ENCODE measurements around the gene ZNF217. TPM values are rescaled to one million over a fixed set of nuclear protein-coding genes. Genes with fewer than 3 reads are reported as not detected.
"Not testable (repeated sequence)": the region's sequence is repeated elsewhere in the genome, so short reads cannot be mapped to it uniquely, and the experiment has no call there.

Gene ZNF217
- total and polyA plus RNA-seq, 9 of the 15 experiments (the other 6 are each of a cell fraction or from before 2014, with no cell fraction given): 3.0 to 41.8 (median 16.8) TPM

DNA sequence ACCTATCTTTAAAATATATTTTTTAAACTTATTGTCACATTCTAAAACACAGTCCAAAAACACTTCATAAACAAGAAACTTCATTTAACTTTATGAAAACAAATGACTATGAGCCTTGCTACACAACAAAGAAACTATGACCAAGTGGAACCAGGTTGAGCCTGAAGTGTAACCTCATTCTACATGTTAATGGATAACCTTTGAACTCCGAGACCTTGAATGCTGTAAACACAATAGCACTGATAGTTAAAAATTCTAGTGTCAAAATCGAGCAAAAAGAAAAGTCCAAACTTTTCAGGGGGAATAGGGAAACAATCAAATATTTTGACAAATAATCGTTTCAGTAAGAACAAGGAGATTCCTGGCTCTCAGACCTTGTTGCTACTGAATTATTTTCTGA is 2.1 kb upstream of the ZNF217 start:
- peak overlapping the region; percentile 68 for H3K27ac ChIP-seq (ENCODE audit: extremely low read depth, low read depth, low read length)
- ATAC-seq; CTCF ChIA-PET (ENCODE audit: low intra/inter-chr PET ratio); H3K4me3 ChIP-seq; BruUV-seq (replicated peaks); H4K20me1 ChIP-seq (replicated peaks; ENCODE audit: control insufficient read depth, insufficient read depth, low read length); H3K9me1 ChIP-seq (ENCODE audit: control insufficient read depth, insufficient read depth, low read length); H3K27me3 ChIP-seq (ENCODE audit: control insufficient read depth in 2 of 2, insufficient read depth in 2 of 2, low read length in 2 of 2); DNase-seq (ENCODE audit: extremely low read depth in 1 of 4, low spot score in 3 of 4); H3K9me3 ChIP-seq (replicated peaks; ENCODE audit: control insufficient read depth, insufficient read depth, low read depth, low read length); in situ Hi-C loops (cut with MboI); H2AFZ ChIP-seq (ENCODE audit: low read depth, low read length); H3K36me3 ChIP-seq (ENCODE audit: control insufficient read depth, insufficient read depth, low read length); TF ChIP-seq NR2C2 (CRISPR knock-in tag; IDR thresholded peaks at IDR 0.05): not testable (repeated sequence)
- H3K4me1 ChIP-seq (replicated peaks in 1 of 2; ENCODE audit: control insufficient read depth in 2 of 2, insufficient read depth in 2 of 2, low read length in 2 of 2): peaks cover 21 to 26% of the 10 kb centered on the region in 2 experiments; a peak in 4 of 5 replicates
- POLR2A ChIA-PET: interaction anchor here (1.2 to 2.5 kb wide), 3 partner anchors 27 to 143 kb away, joined by 4 to 13 read pairs (median 5); no protein-coding TSS in a partner anchor
- TF ChIP-seq NR2C1 (IDR thresholded peaks at IDR 0.05) (peak; percentile 88), NR2C1 (tag; IDR thresholded peaks at IDR 0.05) (peak; percentile 89), NR2C2 (tag; IDR thresholded peaks at IDR 0.05) (peak; percentile 78), EWSR1 (IDR thresholded peaks at IDR 0.05; ENCODE audit: borderline replicate concordance, low read depth, partially characterized antibody) (peak; percentile 49), NCOA6 (IDR thresholded peaks at IDR 0.05) (0 out of 2 replicates have a peak, but pooled peaks have one; percentile 37)
- TF ChIP-seq, protein P1, sequence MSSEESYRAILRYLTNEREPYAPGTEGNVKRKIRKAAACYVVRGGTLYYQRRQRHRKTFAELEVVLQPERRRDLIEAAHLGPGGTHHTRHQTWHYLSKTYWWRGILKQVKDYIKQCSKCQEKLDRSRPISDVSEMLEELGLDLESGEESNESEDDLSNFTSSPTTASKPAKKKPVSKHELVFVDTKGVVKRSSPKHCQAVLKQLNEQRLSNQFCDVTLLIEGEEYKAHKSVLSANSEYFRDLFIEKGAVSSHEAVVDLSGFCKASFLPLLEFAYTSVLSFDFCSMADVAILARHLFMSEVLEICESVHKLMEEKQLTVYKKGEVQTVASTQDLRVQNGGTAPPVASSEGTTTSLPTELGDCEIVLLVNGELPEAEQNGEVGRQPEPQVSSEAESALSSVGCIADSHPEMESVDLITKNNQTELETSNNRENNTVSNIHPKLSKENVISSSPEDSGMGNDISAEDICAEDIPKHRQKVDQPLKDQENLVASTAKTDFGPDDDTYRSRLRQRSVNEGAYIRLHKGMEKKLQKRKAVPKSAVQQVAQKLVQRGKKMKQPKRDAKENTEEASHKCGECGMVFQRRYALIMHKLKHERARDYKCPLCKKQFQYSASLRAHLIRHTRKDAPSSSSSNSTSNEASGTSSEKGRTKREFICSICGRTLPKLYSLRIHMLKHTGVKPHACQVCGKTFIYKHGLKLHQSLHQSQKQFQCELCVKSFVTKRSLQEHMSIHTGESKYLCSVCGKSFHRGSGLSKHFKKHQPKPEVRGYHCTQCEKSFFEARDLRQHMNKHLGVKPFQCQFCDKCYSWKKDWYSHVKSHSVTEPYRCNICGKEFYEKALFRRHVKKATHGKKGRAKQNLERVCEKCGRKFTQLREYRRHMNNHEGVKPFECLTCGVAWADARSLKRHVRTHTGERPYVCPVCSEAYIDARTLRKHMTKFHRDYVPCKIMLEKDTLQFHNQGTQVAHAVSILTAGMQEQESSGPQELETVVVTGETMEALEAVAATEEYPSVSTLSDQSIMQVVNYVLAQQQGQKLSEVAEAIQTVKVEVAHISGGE (CRISPR knock-in tag; IDR thresholded peaks at IDR 0.05): peak in 1 of 3 experiments; percentile 93; a peak in 2 of 6 replicates
- peak overlapping the region; percentile 61 for H3K4me2 ChIP-seq (ENCODE audit: insufficient read depth, low read length)
- H3K9ac ChIP-seq (ENCODE audit: insufficient read depth in 1 of 2, low read depth in 2 of 2, low read length in 2 of 2): peak overlapping the region in 1 of 2 experiments; percentile 69; a peak in 2 of 4 replicates
- intact Hi-C loops (cut with micrococcal nuclease): loop anchor here (2.0 kb wide), 1 partner anchor 13 kb away; no protein-coding TSS in a partner anchor
- 7% methylated on average over 2 of the region's 3 CpGs for WGBS (ENCODE audit: insufficient coverage, low coverage, missing lambda C conversion rate)
- FAIRE-seq: peak; percentile 77
- H3K79me2 ChIP-seq (ENCODE audit: control insufficient read depth, insufficient read depth, low read length): peaks cover 84% of the 10 kb centered on the region
